ENCODE results near the gene CDH16. TPM values are rescaled to one million over a fixed set of nuclear protein-coding genes. Genes with fewer than 3 reads are reported as not detected.
"Not testable (repeated sequence)": the region's sequence is repeated elsewhere in the genome, so short reads cannot be mapped to it uniquely, and the experiment has no call there.

CDH16 gene
- polyA plus RNA-seq, 6 donors from 2014 or later = not detected

GRCh38 chr16:66952430-66953110, 33.9 kb upstream of the CDH16 start:
- DNase-seq = no peak
- peaks cover 0 to 6% (median 0%) of the 10 kb centered on the region in 7 donors for H3K9me3 Mint-ChIP-seq
- H3K27me3 Mint-ChIP-seq = peaks cover 40 to 60% (median 51%) of the 10 kb centered on the region in 3 donors

DNA sequence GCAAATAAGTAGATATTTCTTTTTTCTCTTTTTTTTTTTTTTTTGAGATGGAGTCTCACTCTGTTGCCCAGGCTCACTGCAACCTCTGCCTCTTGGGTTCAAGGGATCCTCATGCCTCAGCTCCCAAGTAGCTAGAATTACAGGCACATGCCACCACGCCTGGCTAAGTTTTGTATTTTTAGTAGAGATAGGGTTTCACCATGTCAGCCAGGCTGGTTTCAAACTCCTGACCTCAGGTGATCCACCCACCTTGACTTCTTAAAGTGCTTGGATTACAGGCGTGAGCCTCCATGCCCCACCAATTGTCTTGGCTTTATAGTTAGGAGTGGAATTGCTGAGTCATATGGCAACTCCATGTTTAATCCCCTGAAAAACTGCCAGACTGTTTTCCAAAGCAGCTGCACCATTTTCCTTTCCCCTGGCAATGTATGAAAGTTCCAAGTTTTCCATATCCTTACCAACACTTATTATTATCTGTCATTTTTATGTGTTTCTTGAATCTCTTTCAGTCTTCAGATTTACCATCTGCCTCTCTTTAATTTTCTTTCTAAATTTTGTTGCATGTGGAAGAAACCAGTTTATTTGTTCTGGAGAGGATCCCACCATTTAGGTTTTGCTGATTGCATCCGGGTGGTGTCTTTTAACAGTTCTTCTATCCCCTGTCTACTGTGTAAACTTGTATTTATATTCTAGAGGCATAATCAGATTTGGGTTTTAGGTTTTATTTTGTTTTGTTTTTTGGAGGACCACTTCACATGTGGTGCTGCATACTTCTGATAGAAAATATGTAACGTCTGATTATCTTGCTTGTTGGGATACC, 32.5 kb upstream of the CDH16 start:
- Mint-ChIP-seq H3K4me3 (peak overlapping the region in 1 of 8 donors; percentile 13), H3K9me3 (peaks cover 0 to 6% (median 0%) of the 10 kb centered on the region in 7 donors), H3K36me3 (peaks cover 0 to 7% of the 10 kb centered on the region in 2 donors), H3K4me1 (peaks cover 17 to 21% (median 20%) of the 10 kb centered on the region in 3 donors), H3K27ac (no peak overlapping the region), H3K27me3 (peaks cover 44 to 62% (median 51%) of the 10 kb centered on the region in 3 donors)
- ATAC-seq (ENCODE audit: low read depth in 2 of 2) (no peak), DNase-seq (no peak)

More at GRCh38 chr16:66952430-66953110, 33.9 kb upstream of the CDH16 start:
- H3K27ac Mint-ChIP-seq = no peak overlapping the region
- no peak for ATAC-seq (ENCODE audit: low read depth in 2 of 2)
- H3K4me3 Mint-ChIP-seq = no peak overlapping the region
- peaks cover 0 to 7% of the 10 kb centered on the region in 2 donors for H3K36me3 Mint-ChIP-seq
- H3K4me1 Mint-ChIP-seq = peaks cover 10 to 13% (median 11%) of the 10 kb centered on the region in 3 donors

- Mint-ChIP-seq H3K4me1 (peaks cover 17 to 21% (median 20%) of the 10 kb centered on the region in 3 donors), H3K9me3 (peaks cover 0 to 6% (median 0%) of the 10 kb centered on the region in 7 donors), H3K4me3 (peak overlapping the region in 3 of 8 donors; percentile 4 to 26 (median 9)), H3K27me3 (peaks cover 44 to 62% (median 51%) of the 10 kb centered on the region in 3 donors), H3K36me3 (peaks cover 0 to 7% of the 10 kb centered on the region in 2 donors), H3K27ac (no peak overlapping the region)
- no peak for DNase-seq
- ATAC-seq (ENCODE audit: low read depth in 2 of 2) = no peak
Observed at GRCh38 chr16:66950437-66950836, 31.8 kb upstream of the CDH16 start.

DNA sequence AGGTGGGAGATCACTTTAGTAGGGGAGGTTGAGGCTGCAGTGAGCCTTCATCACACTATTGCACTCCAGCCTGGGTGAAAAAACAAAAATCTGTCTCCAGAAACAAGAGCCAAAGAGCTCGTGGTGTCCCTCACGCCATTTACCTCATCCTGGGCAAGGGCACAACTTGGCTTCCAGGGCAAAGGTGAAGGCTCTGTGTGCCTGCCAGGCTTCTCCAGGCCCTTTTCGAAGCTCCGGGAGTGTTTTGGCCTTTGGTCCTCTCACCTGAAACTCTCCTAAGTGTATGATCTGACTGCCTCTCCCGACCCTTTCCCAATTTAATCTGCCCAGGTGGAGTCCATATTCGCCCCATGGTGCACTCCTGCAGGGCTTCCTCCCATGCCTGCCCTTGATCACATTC, 30.8 kb upstream of the CDH16 start:
- Mint-ChIP-seq H3K4me3 (peak overlapping the region in 7 of 8 donors; percentile 34 to 94 (median 56)), H3K9me3 (peaks cover 0 to 6% (median 0%) of the 10 kb centered on the region in 7 donors), H3K4me1 (peaks cover 17 to 21% (median 20%) of the 10 kb centered on the region in 3 donors), H3K36me3 (peaks cover 0 to 7% of the 10 kb centered on the region in 2 donors), H3K27ac (no peak overlapping the region), H3K27me3 (peaks cover 44 to 62% (median 51%) of the 10 kb centered on the region in 3 donors)
- no peak for DNase-seq
- ATAC-seq (ENCODE audit: low read depth in 2 of 2) = no peak

- Mint-ChIP-seq H3K4me1 (peaks cover 13 to 21% (median 20%) of the 10 kb centered on the region in 3 donors), H3K4me3 (peak overlapping the region; percentile 84 to 94 (median 89)), H3K27ac (no peak overlapping the region), H3K27me3 (peaks cover 40 to 57% (median 46%) of the 10 kb centered on the region in 3 donors), H3K36me3 (peaks cover 0 to 7% of the 10 kb centered on the region in 2 donors), H3K9me3 (peaks cover 0 to 6% (median 0%) of the 10 kb centered on the region in 7 donors)
- no peak for DNase-seq
- ATAC-seq (ENCODE audit: low read depth in 2 of 2) = peak in 1 of 2 donors; percentile 4
Observed at GRCh38 chr16:66948837-66949225, 30.1 kb upstream of the CDH16 start.

DNA sequence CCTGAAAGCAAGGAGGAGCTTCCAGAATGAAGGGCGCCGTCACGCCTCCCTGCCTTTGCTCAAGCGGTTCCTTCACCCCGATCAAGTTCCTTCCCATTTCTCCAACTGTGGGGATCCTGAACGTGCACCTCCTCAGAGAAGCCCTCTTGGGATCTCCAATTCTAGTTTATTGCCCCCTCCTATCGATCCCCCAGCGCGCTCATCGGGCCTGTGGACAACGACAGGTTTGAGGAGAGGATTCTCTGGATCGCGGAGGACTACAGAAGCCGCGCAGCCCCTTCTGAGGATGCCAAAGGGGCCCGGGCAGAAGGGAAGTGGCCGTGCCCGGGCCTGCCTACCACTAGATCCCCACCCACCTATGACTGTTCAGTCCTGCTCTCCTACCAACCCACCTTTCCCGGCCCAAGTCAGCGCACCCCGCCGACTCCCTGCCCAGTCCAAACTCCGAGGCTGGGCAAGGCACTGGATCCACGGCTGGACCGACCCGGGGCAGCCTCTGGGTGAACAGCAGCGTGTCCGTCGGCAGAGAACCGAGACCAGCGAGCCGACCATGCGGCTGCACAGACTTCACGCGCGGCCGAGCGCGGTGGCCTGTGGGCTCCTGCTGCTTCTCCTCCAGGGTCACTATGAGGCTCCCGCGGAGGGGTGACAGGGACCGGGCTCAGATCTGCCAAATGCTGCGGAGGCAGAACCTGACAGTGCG, 29.6 kb upstream of the CDH16 start:
- peaks cover 13 to 21% (median 20%) of the 10 kb centered on the region in 3 donors for H3K4me1 Mint-ChIP-seq
- peaks cover 38 to 56% (median 42%) of the 10 kb centered on the region in 3 donors for H3K27me3 Mint-ChIP-seq
- H3K9me3 Mint-ChIP-seq = peaks cover 0 to 6% (median 0%) of the 10 kb centered on the region in 7 donors
- peak overlapping the region; percentile 84 to 94 (median 89) for H3K4me3 Mint-ChIP-seq
- H3K27ac Mint-ChIP-seq = peak overlapping the region in 2 of 6 donors; percentile 60 to 89
- ATAC-seq (ENCODE audit: low read depth in 2 of 2) = peak in 1 of 2 donors; percentile 11
- no peak for DNase-seq
- H3K36me3 Mint-ChIP-seq = peaks cover 0 to 7% of the 10 kb centered on the region in 2 donors

DNA sequence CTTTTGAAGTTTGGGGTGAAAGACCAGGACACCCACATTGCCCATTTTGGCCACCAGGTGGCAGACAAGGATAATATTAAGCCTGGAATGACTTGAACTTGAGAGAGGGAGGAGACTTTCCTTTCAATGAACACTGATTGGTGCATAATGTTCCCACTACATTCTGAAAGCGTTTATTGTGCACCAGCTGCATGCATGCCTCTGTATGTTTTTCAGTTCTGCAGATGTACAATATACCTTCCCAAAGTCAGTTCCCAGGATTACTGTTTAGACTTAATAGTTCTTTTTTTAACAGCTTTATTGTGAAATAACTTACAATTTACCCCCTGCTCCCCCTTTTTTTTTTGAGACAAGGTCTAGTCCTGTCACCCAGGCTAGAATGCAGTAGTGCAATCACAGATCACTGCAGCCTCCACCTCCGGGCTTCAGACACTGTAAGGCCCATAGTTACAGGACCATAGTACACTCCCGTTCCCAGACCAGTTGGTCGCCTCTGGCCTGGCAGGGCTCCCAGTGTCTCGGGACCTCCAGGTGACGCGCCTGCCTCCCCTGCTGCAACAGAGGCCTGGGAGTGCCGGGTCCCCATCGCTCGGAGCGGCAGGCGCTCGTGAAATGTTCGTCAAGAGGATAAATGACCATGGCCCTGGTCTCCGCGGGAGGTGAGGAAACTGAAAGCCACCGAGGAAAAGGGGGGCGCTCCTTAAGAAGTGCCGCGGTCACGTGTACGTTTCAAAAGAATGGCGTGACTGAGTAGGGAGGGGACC, 28.8 kb upstream of the CDH16 start:
- DNase-seq = peak; percentile 76
- peak overlapping the region in 2 of 6 donors; percentile 87 to 89 for H3K27ac Mint-ChIP-seq
- H3K36me3 Mint-ChIP-seq = peaks cover 0 to 14% of the 10 kb centered on the region in 2 donors
- peaks cover 0 to 6% (median 0%) of the 10 kb centered on the region in 7 donors for H3K9me3 Mint-ChIP-seq
- peaks cover 13 to 21% (median 20%) of the 10 kb centered on the region in 3 donors for H3K4me1 Mint-ChIP-seq
- peaks cover 33 to 48% (median 34%) of the 10 kb centered on the region in 3 donors for H3K27me3 Mint-ChIP-seq
- H3K4me3 Mint-ChIP-seq = peak overlapping the region; percentile 84 to 94 (median 89)
- peak; percentile 87 to 93 for ATAC-seq (ENCODE audit: low read depth in 2 of 2)

GRCh38 chr16:66946974-66947301, 28.3 kb upstream of the CDH16 start:
- peak overlapping the region in 6 of 8 donors; percentile 84 to 94 (median 89) for H3K4me3 Mint-ChIP-seq
- peaks cover 32 to 45% (median 33%) of the 10 kb centered on the region in 3 donors for H3K27me3 Mint-ChIP-seq
- peaks cover 13 to 21% (median 20%) of the 10 kb centered on the region in 3 donors for H3K4me1 Mint-ChIP-seq
- DNase-seq = no peak
- H3K36me3 Mint-ChIP-seq = peaks cover 0 to 18% of the 10 kb centered on the region in 2 donors
- no peak for ATAC-seq (ENCODE audit: low read depth in 2 of 2)
- peaks cover 0 to 6% (median 0%) of the 10 kb centered on the region in 7 donors for H3K9me3 Mint-ChIP-seq
- H3K27ac Mint-ChIP-seq = peak overlapping the region in 1 of 6 donors; percentile 87

GRCh38 chr16:66946541-66946940, 27.9 kb upstream of the CDH16 start:
- no peak overlapping the region for H3K4me3 Mint-ChIP-seq
- H3K9me3 Mint-ChIP-seq = peaks cover 0 to 4% (median 0%) of the 10 kb centered on the region in 7 donors
- no peak overlapping the region for H3K27ac Mint-ChIP-seq
- peaks cover 28 to 41% (median 29%) of the 10 kb centered on the region in 3 donors for H3K27me3 Mint-ChIP-seq
- ATAC-seq (ENCODE audit: low read depth in 2 of 2) (no peak), DNase-seq (no peak)
- peaks cover 13 to 21% (median 20%) of the 10 kb centered on the region in 3 donors for H3K4me1 Mint-ChIP-seq
- H3K36me3 Mint-ChIP-seq = peaks cover 0 to 19% of the 10 kb centered on the region in 2 donors

DNA sequence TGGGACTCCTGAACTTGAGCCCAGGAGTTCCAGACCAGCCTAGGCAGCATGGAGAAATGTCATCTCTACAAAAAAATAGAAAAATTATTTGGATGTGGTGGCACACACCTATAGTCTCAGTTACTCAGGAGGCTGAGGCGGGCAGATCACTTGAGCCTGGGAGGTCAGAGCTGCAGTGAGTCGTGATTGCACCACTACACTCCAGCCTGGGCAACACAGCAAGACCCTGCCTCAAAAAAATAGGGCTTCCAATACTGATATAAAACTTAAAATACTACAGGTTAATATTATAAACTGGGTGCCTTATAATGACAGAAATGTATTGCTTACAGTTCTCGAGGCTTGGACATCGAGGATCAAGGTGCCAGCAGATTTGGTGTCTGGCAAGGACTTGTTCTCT, 27.3 kb upstream of the CDH16 start:
- DNase-seq (no peak), ATAC-seq (ENCODE audit: low read depth in 2 of 2) (no peak)
- Mint-ChIP-seq H3K36me3 (peaks cover 0 to 15% of the 10 kb centered on the region in 2 donors), H3K9me3 (no peaks in the 10 kb centered on the region), H3K4me1 (peaks cover 13 to 21% (median 20%) of the 10 kb centered on the region in 3 donors), H3K27ac (no peak overlapping the region), H3K27me3 (peaks cover 23 to 35% (median 23%) of the 10 kb centered on the region in 3 donors), H3K4me3 (no peak overlapping the region)

DNA sequence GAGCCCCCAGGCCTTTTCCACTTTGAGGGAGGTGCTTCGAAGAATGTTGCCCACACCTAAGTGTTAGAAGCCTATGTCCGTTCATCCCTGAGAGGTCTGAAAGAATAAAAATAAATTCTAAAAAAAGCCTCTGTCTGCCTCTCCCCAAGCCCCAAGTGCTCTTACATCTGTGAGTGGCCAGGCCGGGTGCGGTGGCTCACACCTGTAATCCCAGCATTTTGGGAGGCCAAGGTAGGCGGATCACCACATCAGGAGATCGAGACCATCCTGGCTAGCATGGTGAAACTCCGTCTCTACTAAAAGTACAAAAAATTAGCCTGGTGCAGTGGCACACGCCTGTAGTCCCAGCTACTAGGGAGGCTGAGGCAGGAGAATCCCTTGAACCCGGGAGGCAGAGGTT, 26.3 kb upstream of the CDH16 start:
- H3K36me3 Mint-ChIP-seq = peaks cover 0 to 15% of the 10 kb centered on the region in 2 donors
- DNase-seq; ATAC-seq (ENCODE audit: low read depth in 2 of 2); H3K4me3 Mint-ChIP-seq; H3K27ac Mint-ChIP-seq; H3K9me3 Mint-ChIP-seq: not testable (repeated sequence)
- H3K27me3 Mint-ChIP-seq = peaks cover 16 to 26% (median 20%) of the 10 kb centered on the region in 3 donors
- peaks cover 13 to 21% (median 20%) of the 10 kb centered on the region in 3 donors for H3K4me1 Mint-ChIP-seq

GRCh38 chr16:66944054-66944441, 25.4 kb upstream of the CDH16 start:
- ATAC-seq (ENCODE audit: low read depth in 2 of 2) = no peak
- Mint-ChIP-seq H3K4me1 (peaks cover 13 to 21% (median 20%) of the 10 kb centered on the region in 3 donors), H3K27me3 (peaks cover 10 to 16% (median 11%) of the 10 kb centered on the region in 3 donors)

More at GRCh38 chr16:66944054-66944441, 25.4 kb upstream of the CDH16 start:
- no peak overlapping the region for H3K27ac Mint-ChIP-seq
- DNase-seq = no peak
- H3K4me3 Mint-ChIP-seq = no peak overlapping the region
- peaks cover 0 to 15% of the 10 kb centered on the region in 2 donors for H3K36me3 Mint-ChIP-seq
- no peaks in the 10 kb centered on the region for H3K9me3 Mint-ChIP-seq

Data from naive B cell (primary cell).